ENCODE measurements around the gene COMMD6.
A peak's percentile ranks its signal among the peaks of the same experiment; 100 is the strongest.

Gene COMMD6

DNA sequence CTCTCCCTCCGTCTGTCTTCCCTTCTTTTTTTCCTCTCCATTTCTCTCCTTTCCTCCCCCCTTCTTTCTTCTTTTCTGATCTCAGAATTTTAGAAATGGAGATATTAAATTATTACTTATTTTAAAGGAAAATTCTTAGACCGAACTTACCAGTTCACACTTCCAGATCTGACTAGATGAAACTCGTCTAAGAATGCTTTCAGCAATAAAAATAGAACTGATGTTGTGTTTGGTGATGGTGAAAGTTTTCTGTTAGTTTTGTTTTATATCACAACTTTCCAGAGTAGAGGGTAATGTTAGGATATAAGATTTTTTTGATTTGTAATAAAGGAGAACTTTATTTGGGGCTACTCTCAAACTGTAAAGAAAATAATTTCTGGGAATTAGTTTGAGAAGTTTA is 41.9 kb upstream of the COMMD6 start:
- H3K27me3 ChIP-seq (ENCODE audit: low read depth, low read length): no peaks in the 10 kb centered on the region
- peaks cover 26% of the 10 kb centered on the region for H3K36me3 ChIP-seq (replicated peaks; ENCODE audit: low read depth, low read length)

DNA sequence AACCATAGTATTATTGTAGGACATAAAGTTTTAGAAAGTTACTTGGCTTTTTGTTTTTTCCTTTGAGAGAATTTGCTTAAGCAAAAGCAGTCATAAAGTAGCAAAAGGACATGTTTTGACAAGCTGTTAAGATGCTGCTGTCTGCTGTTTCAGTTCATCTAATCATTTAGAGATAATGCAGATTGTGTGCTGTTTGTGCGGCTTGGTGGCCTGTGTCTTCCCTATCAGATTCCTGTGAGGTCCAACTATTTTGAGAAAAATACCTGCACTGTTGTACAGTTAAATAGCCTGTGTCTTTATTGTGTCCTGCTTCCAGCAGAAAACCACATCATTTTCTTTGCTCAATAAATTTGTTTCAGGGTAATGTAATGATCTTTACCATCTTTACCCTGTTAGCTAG is 31.9 kb upstream of the COMMD6 start:
- H3K4me3 ChIP-seq (ENCODE audit: low read length): no peak overlapping the region
- H2AFZ ChIP-seq (ENCODE audit: low read depth, low read length): no peak overlapping the region
- peaks cover 23% of the 10 kb centered on the region for H3K36me3 ChIP-seq (replicated peaks; ENCODE audit: low read depth, low read length)
- no peak for TF ChIP-seq EZH2phosphoT487 (IDR thresholded peaks at IDR 0.05; ENCODE audit: low read depth)
- TF ChIP-seq, protein P1, sequence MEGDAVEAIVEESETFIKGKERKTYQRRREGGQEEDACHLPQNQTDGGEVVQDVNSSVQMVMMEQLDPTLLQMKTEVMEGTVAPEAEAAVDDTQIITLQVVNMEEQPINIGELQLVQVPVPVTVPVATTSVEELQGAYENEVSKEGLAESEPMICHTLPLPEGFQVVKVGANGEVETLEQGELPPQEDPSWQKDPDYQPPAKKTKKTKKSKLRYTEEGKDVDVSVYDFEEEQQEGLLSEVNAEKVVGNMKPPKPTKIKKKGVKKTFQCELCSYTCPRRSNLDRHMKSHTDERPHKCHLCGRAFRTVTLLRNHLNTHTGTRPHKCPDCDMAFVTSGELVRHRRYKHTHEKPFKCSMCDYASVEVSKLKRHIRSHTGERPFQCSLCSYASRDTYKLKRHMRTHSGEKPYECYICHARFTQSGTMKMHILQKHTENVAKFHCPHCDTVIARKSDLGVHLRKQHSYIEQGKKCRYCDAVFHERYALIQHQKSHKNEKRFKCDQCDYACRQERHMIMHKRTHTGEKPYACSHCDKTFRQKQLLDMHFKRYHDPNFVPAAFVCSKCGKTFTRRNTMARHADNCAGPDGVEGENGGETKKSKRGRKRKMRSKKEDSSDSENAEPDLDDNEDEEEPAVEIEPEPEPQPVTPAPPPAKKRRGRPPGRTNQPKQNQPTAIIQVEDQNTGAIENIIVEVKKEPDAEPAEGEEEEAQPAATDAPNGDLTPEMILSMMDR (IDR thresholded peaks at IDR 0.05; ENCODE audit: low read depth, low read length): no peak
- no peak overlapping the region for H3K9ac ChIP-seq (ENCODE audit: low read length)
- no peak overlapping the region for H3K4me2 ChIP-seq (ENCODE audit: low read length)
- H3K9me3 ChIP-seq (ENCODE audit: insufficient read depth, low read length): no peaks in the 10 kb centered on the region
- no peaks in the 10 kb centered on the region for H3K4me1 ChIP-seq (ENCODE audit: low read length)
- no peaks in the 10 kb centered on the region for H4K20me1 ChIP-seq (ENCODE audit: insufficient read depth, low read length)
- no peaks in the 10 kb centered on the region for H3K79me2 ChIP-seq (ENCODE audit: low read length)
- H3K27ac ChIP-seq (ENCODE audit: low read length): no peak overlapping the region
- no peaks in the 10 kb centered on the region for H3K27me3 ChIP-seq (ENCODE audit: low read depth, low read length)

More for the DNA sequence above, 41.9 kb upstream of the COMMD6 start:
- peak overlapping the region; percentile 7; the same call in 1 of the 2 replicates for H3K4me3 ChIP-seq (ENCODE audit: low read length)
- H2AFZ ChIP-seq (ENCODE audit: low read depth, low read length): no peak overlapping the region
- no peaks in the 10 kb centered on the region for H4K20me1 ChIP-seq (ENCODE audit: insufficient read depth, low read length)
- no peaks in the 10 kb centered on the region for H3K79me2 ChIP-seq (ENCODE audit: low read length)
- no peak overlapping the region for H3K27ac ChIP-seq (ENCODE audit: low read length)
- peak overlapping the region; percentile 41 for H3K4me2 ChIP-seq (ENCODE audit: low read length)
- TF ChIP-seq, protein P1 (IDR thresholded peaks at IDR 0.05; ENCODE audit: low read depth, low read length): no peak
- no peak for TF ChIP-seq EZH2phosphoT487 (IDR thresholded peaks at IDR 0.05; ENCODE audit: low read depth)
- H3K9ac ChIP-seq (ENCODE audit: low read length): peak overlapping the region; percentile 1; the same call in 1 of the 2 replicates
- peaks cover 4% of the 10 kb centered on the region; the same call in 1 of the 2 replicates for H3K9me3 ChIP-seq (ENCODE audit: insufficient read depth, low read length)
- H3K4me1 ChIP-seq (ENCODE audit: low read length): peaks cover 26% of the 10 kb centered on the region

DNA sequence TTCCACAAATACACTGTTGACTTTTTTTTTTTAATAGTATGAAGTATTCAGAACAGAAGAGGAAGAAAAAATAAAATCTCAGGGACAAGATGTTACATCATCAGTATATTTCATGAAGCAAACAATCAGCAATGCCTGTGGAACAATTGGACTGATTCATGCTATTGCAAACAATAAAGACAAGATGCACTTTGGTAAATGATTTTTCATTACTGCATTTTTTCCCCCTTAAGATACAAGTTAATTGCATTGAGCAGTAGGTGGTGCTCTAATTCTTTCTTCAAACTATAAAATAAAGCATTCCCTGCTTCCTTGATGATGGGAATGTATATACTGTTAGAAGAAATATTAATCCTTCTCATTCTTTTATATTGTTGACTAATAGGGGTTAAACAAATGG is 29.0 kb upstream of the COMMD6 start:
- H3K4me1 ChIP-seq (ENCODE audit: low read length): no peaks in the 10 kb centered on the region
- H3K9ac ChIP-seq (ENCODE audit: low read length): no peak overlapping the region
- no peaks in the 10 kb centered on the region for H3K9me3 ChIP-seq (ENCODE audit: insufficient read depth, low read length)
- H3K4me2 ChIP-seq (ENCODE audit: low read length): no peak overlapping the region
- no peak overlapping the region for H3K4me3 ChIP-seq (ENCODE audit: low read length)
- no peak for TF ChIP-seq EZH2phosphoT487 (IDR thresholded peaks at IDR 0.05; ENCODE audit: low read depth)
- TF ChIP-seq, protein P1 (IDR thresholded peaks at IDR 0.05; ENCODE audit: low read depth, low read length): peak; percentile 76
- H3K27ac ChIP-seq (ENCODE audit: low read length): no peak overlapping the region
- no peaks in the 10 kb centered on the region for H4K20me1 ChIP-seq (ENCODE audit: insufficient read depth, low read length)
- H3K36me3 ChIP-seq (replicated peaks; ENCODE audit: low read depth, low read length): peaks cover 13% of the 10 kb centered on the region
- H3K27me3 ChIP-seq (ENCODE audit: low read depth, low read length): no peaks in the 10 kb centered on the region
- H3K79me2 ChIP-seq (ENCODE audit: low read length): no peaks in the 10 kb centered on the region
- H2AFZ ChIP-seq (ENCODE audit: low read depth, low read length): no peak overlapping the region

DNA sequence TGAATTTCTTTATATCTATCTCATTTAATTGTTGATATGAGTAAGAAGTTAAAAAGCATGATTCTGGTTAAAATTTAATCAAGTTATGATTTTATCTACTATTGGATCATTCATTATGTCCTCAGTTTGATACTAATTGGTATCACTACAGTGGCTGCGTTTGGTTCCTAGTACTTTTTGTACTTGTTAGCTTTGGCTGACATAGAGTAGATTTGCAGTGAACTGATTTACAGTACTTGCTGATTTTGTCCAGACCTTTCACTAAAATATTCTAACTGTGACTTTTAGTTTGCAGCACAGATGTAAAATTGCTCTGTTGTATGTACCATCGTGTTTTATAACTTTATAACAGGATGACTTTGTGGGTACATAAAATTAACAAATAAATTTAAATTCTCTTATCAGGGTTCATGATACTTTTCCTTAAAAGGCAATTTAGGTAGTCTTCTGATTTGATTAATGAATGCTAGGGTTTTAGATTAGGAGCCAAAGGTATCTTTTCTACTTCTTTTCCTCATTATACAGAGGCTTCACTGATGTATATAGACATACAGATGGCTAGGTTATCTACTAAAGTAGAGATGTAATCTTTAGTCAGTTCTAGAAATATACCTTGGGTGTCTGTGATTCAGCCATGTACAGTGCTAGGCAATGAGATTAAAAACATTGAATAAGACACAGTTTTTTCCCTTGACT is 20.7 kb upstream of the COMMD6 start:
- no peaks in the 10 kb centered on the region for H4K20me1 ChIP-seq (ENCODE audit: insufficient read depth, low read length)
- no peaks in the 10 kb centered on the region for H3K27me3 ChIP-seq (ENCODE audit: low read depth, low read length)
- no peaks in the 10 kb centered on the region for H3K9me3 ChIP-seq (ENCODE audit: insufficient read depth, low read length)
- H2AFZ ChIP-seq (ENCODE audit: low read depth, low read length): no peak overlapping the region
- no peak overlapping the region for H3K9ac ChIP-seq (ENCODE audit: low read length)
- no peak overlapping the region for H3K4me2 ChIP-seq (ENCODE audit: low read length)
- H3K36me3 ChIP-seq (replicated peaks; ENCODE audit: low read depth, low read length): peaks cover 15% of the 10 kb centered on the region
- H3K27ac ChIP-seq (ENCODE audit: low read length): no peak overlapping the region
- no peak for TF ChIP-seq EZH2phosphoT487 (IDR thresholded peaks at IDR 0.05; ENCODE audit: low read depth)
- TF ChIP-seq, protein P1 (IDR thresholded peaks at IDR 0.05; ENCODE audit: low read depth, low read length): no peak
- H3K4me3 ChIP-seq (ENCODE audit: low read length): no peak overlapping the region
- peaks cover 2% of the 10 kb centered on the region; the same call in 1 of the 2 replicates for H3K79me2 ChIP-seq (ENCODE audit: low read length)
- H3K4me1 ChIP-seq (ENCODE audit: low read length): no peaks in the 10 kb centered on the region
